ENCODE data around the gene SERPINF2. TPM values are rescaled to one million over a fixed set of nuclear protein-coding genes. Genes with fewer than 3 reads are reported as not detected.

Gene SERPINF2
- polyA plus RNA-seq, 1 donor from 2014 or later: not detected

DNA sequence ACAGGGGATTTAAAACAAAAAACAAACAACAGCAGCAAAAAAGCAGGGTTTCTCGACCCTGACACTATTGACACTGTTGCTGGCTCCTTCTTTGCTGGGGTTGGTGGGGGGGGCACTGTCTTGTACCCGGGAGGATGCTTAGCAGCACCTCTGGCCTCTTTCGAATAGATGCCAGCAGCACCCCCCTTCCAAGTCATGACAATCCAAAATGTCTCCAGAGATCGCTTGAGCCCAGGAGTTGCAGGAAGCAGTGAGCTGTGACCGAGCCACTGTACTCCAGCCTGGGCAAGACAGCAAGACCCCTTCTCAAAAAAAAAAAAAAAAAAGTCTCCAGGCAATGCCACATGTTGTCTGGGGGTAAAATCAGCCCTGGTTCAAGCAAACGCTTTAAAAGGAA, 39.5 kb downstream of the SERPINF2 start:
- Histone ChIP-seq H3K36me3 (ENCODE audit: insufficient read depth, low read length) (no peaks in the 10 kb centered on the region), H3K9ac (ENCODE audit: low read length) (no peak overlapping the region), H3K27me3 (ENCODE audit: insufficient read depth, low read depth, low read length) (no peaks in the 10 kb centered on the region), H3K79me2 (replicated peaks; ENCODE audit: insufficient read depth, low read length) (no peaks in the 10 kb centered on the region), H3K9me2 (ENCODE audit: insufficient read depth, low read length) (no peaks in the 10 kb centered on the region), H3F3A (ENCODE audit: insufficient read depth, low read length, poor library complexity, severe bottlenecking) (no peaks in the 10 kb centered on the region), H3K4me2 (ENCODE audit: low read length) (no peak overlapping the region), H3K9me3 (ENCODE audit: low read length) (no peaks in the 10 kb centered on the region), H4K20me1 (ENCODE audit: insufficient read depth) (no peaks in the 10 kb centered on the region), H2AFZ (ENCODE audit: low read depth, low read length) (no peak overlapping the region), H3K4me3 (ENCODE audit: low read length) (no peak overlapping the region), H3K27ac (ENCODE audit: low read length) (no peak overlapping the region)
- TF ChIP-seq EZH2 (IDR thresholded peaks at IDR 0.05; ENCODE audit: borderline replicate concordance, insufficient read depth, low read length, poor library complexity, severe bottlenecking) (no peak), SMC3 (conservative IDR thresholded peaks at IDR 0.05; ENCODE audit: poor library complexity) (no peak), TAF1 (IDR thresholded peaks at IDR 0.05; ENCODE audit: low read depth) (no peak), EP300 (conservative IDR thresholded peaks at IDR 0.05; ENCODE audit: poor library complexity, severe bottlenecking) (no peak), RAD21 (conservative IDR thresholded peaks at IDR 0.05) (no peak), REST (IDR thresholded peaks at IDR 0.05; ENCODE audit: borderline replicate concordance) (no peak), POLR2AphosphoS5 (IDR thresholded peaks at IDR 0.05) (no peak), MXI1 (conservative IDR thresholded peaks at IDR 0.05; ENCODE audit: poor library complexity, severe bottlenecking) (no peak)
- TF ChIP-seq, protein P1, sequence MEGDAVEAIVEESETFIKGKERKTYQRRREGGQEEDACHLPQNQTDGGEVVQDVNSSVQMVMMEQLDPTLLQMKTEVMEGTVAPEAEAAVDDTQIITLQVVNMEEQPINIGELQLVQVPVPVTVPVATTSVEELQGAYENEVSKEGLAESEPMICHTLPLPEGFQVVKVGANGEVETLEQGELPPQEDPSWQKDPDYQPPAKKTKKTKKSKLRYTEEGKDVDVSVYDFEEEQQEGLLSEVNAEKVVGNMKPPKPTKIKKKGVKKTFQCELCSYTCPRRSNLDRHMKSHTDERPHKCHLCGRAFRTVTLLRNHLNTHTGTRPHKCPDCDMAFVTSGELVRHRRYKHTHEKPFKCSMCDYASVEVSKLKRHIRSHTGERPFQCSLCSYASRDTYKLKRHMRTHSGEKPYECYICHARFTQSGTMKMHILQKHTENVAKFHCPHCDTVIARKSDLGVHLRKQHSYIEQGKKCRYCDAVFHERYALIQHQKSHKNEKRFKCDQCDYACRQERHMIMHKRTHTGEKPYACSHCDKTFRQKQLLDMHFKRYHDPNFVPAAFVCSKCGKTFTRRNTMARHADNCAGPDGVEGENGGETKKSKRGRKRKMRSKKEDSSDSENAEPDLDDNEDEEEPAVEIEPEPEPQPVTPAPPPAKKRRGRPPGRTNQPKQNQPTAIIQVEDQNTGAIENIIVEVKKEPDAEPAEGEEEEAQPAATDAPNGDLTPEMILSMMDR (IDR thresholded peaks at IDR 0.05; ENCODE audit: poor library complexity, severe bottlenecking): no peak

- Histone ChIP-seq H3K4me2 (ENCODE audit: low read length) (no peak overlapping the region), H3F3A (ENCODE audit: insufficient read depth, low read length, poor library complexity, severe bottlenecking) (no peaks in the 10 kb centered on the region), H3K9me2 (ENCODE audit: insufficient read depth, low read length) (no peaks in the 10 kb centered on the region), H4K20me1 (ENCODE audit: insufficient read depth) (no peaks in the 10 kb centered on the region), H3K79me2 (replicated peaks; ENCODE audit: insufficient read depth, low read length) (no peaks in the 10 kb centered on the region), H2AFZ (ENCODE audit: low read depth, low read length) (no peak overlapping the region), H3K27me3 (ENCODE audit: insufficient read depth, low read depth, low read length) (no peaks in the 10 kb centered on the region), H3K9ac (ENCODE audit: low read length) (no peak overlapping the region), H3K36me3 (ENCODE audit: insufficient read depth, low read length) (no peaks in the 10 kb centered on the region), H3K27ac (ENCODE audit: low read length) (no peak overlapping the region), H3K4me3 (ENCODE audit: low read length) (no peak overlapping the region), H3K9me3 (ENCODE audit: low read length) (no peaks in the 10 kb centered on the region)
- TF ChIP-seq MXI1 (conservative IDR thresholded peaks at IDR 0.05; ENCODE audit: poor library complexity, severe bottlenecking) (no peak), REST (IDR thresholded peaks at IDR 0.05; ENCODE audit: borderline replicate concordance) (no peak), EZH2 (IDR thresholded peaks at IDR 0.05; ENCODE audit: borderline replicate concordance, insufficient read depth, low read length, poor library complexity, severe bottlenecking) (no peak), POLR2AphosphoS5 (IDR thresholded peaks at IDR 0.05) (no peak), RAD21 (conservative IDR thresholded peaks at IDR 0.05) (no peak), EP300 (conservative IDR thresholded peaks at IDR 0.05; ENCODE audit: poor library complexity, severe bottlenecking) (no peak), TAF1 (IDR thresholded peaks at IDR 0.05; ENCODE audit: low read depth) (no peak), SMC3 (conservative IDR thresholded peaks at IDR 0.05; ENCODE audit: poor library complexity) (no peak)
- TF ChIP-seq, protein P1 (IDR thresholded peaks at IDR 0.05; ENCODE audit: poor library complexity, severe bottlenecking): no peak
Measured at GRCh38 chr17:1783271-1783670, 40.6 kb downstream of the SERPINF2 start.

Measured in neural cell (in vitro differentiated cells).